KOPT-K1 (cell line): ENCODE measurements around the gene DYNC1I2.
"Not testable (repeated sequence)": the region's sequence is repeated elsewhere in the genome, so short reads cannot be mapped to it uniquely, and the experiment has no call there.

Experiments used
- H3K27ac ChIP-seq: fragments of 200-600 bp; sonication (generic); 2 replicates; pipeline ENCODE4 v1.5.1; 2016; ENCODE audit warnings: antibody characterized with exemption, mild to moderate bottlenecking, low read depth, low read length; ENCODE audit not compliant: poor library complexity, severe bottlenecking
- H3K36me3 ChIP-seq: fragments of 200-600 bp; sonication (generic); 2 replicates; pipeline ENCODE4 v1.5.1; 2017; ENCODE audit warnings: antibody characterized with exemption, mild to moderate bottlenecking, low read length, moderate library complexity; ENCODE audit not compliant: insufficient read depth
- H3K9me3 ChIP-seq: fragments of 200-600 bp; sonication (generic); 2 replicates; pipeline ENCODE4 v1.5.1; 2017; ENCODE audit warnings: antibody characterized with exemption, low read length, mild to moderate bottlenecking; ENCODE audit not compliant: insufficient read depth, poor library complexity, severe bottlenecking

Gene DYNC1I2

GRCh38 chr2:171741189-171741588 lies 53.9 kb downstream of the DYNC1I2 start:
- Histone ChIP-seq H3K36me3 (peaks cover 59% of the 10 kb centered on the region), H3K27ac (no peak overlapping the region), H3K9me3 (no peaks in the 10 kb centered on the region)

- peaks cover 54% of the 10 kb centered on the region for H3K36me3 ChIP-seq
- H3K27ac ChIP-seq = no peak overlapping the region
- H3K9me3 ChIP-seq = no peaks in the 10 kb centered on the region
These were observed 55.5 kb downstream of the DYNC1I2 start for GRCh38 chr2:171742760-171743159.

- Histone ChIP-seq H3K9me3 (no peaks in the 10 kb centered on the region), H3K27ac (no peak overlapping the region), H3K36me3 (peaks cover 57% of the 10 kb centered on the region)
These were observed 57.9 kb downstream of the DYNC1I2 start for GRCh38 chr2:171745141-171745540.

- Histone ChIP-seq H3K36me3 (peaks cover 64% of the 10 kb centered on the region), H3K27ac (no peak overlapping the region), H3K9me3 (no peaks in the 10 kb centered on the region)
These were observed 58.5 kb downstream of the DYNC1I2 start for GRCh38 chr2:171745806-171746205.

GRCh38 chr2:171747371-171747770 lies 60.1 kb downstream of the DYNC1I2 start:
- Histone ChIP-seq H3K36me3 (peaks cover 69% of the 10 kb centered on the region), H3K9me3 (no peaks in the 10 kb centered on the region), H3K27ac (no peak overlapping the region)

GRCh38 chr2:171754254-171754939 lies 67.1 kb downstream of the DYNC1I2 start:
- Histone ChIP-seq H3K36me3 (peaks cover 30% of the 10 kb centered on the region), H3K27ac (no peak overlapping the region), H3K9me3 (no peaks in the 10 kb centered on the region)

- H3K27ac ChIP-seq, H3K9me3 ChIP-seq: not testable (repeated sequence)
- peaks cover 24% of the 10 kb centered on the region for H3K36me3 ChIP-seq
These were observed 71.5 kb downstream of the DYNC1I2 start for GRCh38 chr2:171758762-171759161.

GRCh38 chr2:171761176-171761575 lies 73.9 kb downstream of the DYNC1I2 start:
- not testable (repeated sequence) for H3K27ac ChIP-seq, H3K9me3 ChIP-seq
- peaks cover 22% of the 10 kb centered on the region for H3K36me3 ChIP-seq

- H3K27ac ChIP-seq = no peak overlapping the region
- no peaks in the 10 kb centered on the region for H3K9me3 ChIP-seq
- peaks cover 22% of the 10 kb centered on the region for H3K36me3 ChIP-seq
These were observed 75.8 kb downstream of the DYNC1I2 start for GRCh38 chr2:171762879-171763573.

- H3K36me3 ChIP-seq = peaks cover 22% of the 10 kb centered on the region
- no peaks in the 10 kb centered on the region for H3K9me3 ChIP-seq
- no peak overlapping the region for H3K27ac ChIP-seq
These were observed 76.3 kb downstream of the DYNC1I2 start for GRCh38 chr2:171763602-171764001.

- H3K27ac ChIP-seq = no peak overlapping the region
- H3K36me3 ChIP-seq = no peaks in the 10 kb centered on the region
- peaks cover 14% of the 10 kb centered on the region for H3K9me3 ChIP-seq
These were observed 84.2 kb downstream of the DYNC1I2 start for GRCh38 chr2:171771463-171771862.

- Histone ChIP-seq H3K27ac (no peak overlapping the region), H3K9me3 (peaks cover 14% of the 10 kb centered on the region), H3K36me3 (no peaks in the 10 kb centered on the region)
These were observed 85.1 kb downstream of the DYNC1I2 start for GRCh38 chr2:171772373-171772772.

GRCh38 chr2:171774581-171774980 lies 87.3 kb downstream of the DYNC1I2 start:
- not testable (repeated sequence) for H3K27ac ChIP-seq, H3K36me3 ChIP-seq
- peaks cover 19% of the 10 kb centered on the region for H3K9me3 ChIP-seq

GRCh38 chr2:171778515-171778914 lies 91.2 kb downstream of the DYNC1I2 start:
- peaks cover 5% of the 10 kb centered on the region for H3K9me3 ChIP-seq
- peaks cover 16% of the 10 kb centered on the region for H3K36me3 ChIP-seq
- H3K27ac ChIP-seq = no peak overlapping the region

GRCh38 chr2:171785450-171785849 lies 98.2 kb downstream of the DYNC1I2 start:
- Histone ChIP-seq H3K36me3 (peaks cover 75% of the 10 kb centered on the region), H3K27ac (no peak overlapping the region), H3K9me3 (no peaks in the 10 kb centered on the region)
